GM23338 (cell line): Measurements from ENCODE around the gene CACNA1C. TPM values are rescaled to one million over a fixed set of nuclear protein-coding genes. Genes with fewer than 3 reads are reported as not detected.

ENCODE experiments used
- ATAC-seq: fragments of 200-7000 bp; cut with Tn5 transposase; 3 replicates; pipeline ENCODE4 v1.9.1; 2020
- DNase-seq: peaks from one replicate; pipeline ENCODE4 v3.0.0-alpha.2; 2015; ENCODE audit warnings: low spot score
- H2AFZ ChIP-seq: fragments of 200-600 bp; sonication (generic); 2 replicates; pipeline ENCODE4 v1.8.0; 2016; ENCODE audit warnings: antibody characterized with exemption, mild to moderate bottlenecking, moderate library complexity
- H3F3A ChIP-seq: fragments of 200-600 bp; sonication (generic); replicated peaks from 2 replicates; pipeline ENCODE4 v1.8.0; 2017; ENCODE audit warnings: antibody characterized with exemption, mixed run types, low read depth
- H3K27ac ChIP-seq: fragments of 200-600 bp; sonication (generic); 2 replicates; pipeline ENCODE4 v1.6.1; 2016; ENCODE audit warnings: low read depth
- H3K27me3 ChIP-seq: fragments of 200-600 bp; sonication (generic); 2 replicates; pipeline ENCODE4 v1.8.0; 2016; ENCODE audit warnings: mild to moderate bottlenecking, mixed run types, moderate library complexity; ENCODE audit not compliant: insufficient read depth
- H3K36me3 ChIP-seq: fragments of 200-600 bp; sonication (generic); 2 replicates; pipeline ENCODE4 v1.8.0; 2016; ENCODE audit warnings: mild to moderate bottlenecking; ENCODE audit not compliant: insufficient read depth
- H3K4me1 ChIP-seq: fragments of 200-600 bp; sonication (generic); 2 replicates; pipeline ENCODE4 v1.8.0; 2016; ENCODE audit warnings: mild to moderate bottlenecking, moderate library complexity; ENCODE audit not compliant: insufficient read depth
- H3K4me2 ChIP-seq: fragments of 200-600 bp; sonication (generic); 2 replicates; pipeline ENCODE4 v1.7.1; 2017; ENCODE audit warnings: mixed run types
- H3K4me3 ChIP-seq: fragments of 200-600 bp; sonication (generic); 2 replicates; pipeline ENCODE4 v1.6.1; 2016; ENCODE audit warnings: mixed run types
- H3K79me2 ChIP-seq: fragments of 200-600 bp; sonication (generic); replicated peaks from 2 replicates; pipeline ENCODE4 v1.8.0; 2017; ENCODE audit warnings: mild to moderate bottlenecking; ENCODE audit not compliant: insufficient read depth
- H3K9me2 ChIP-seq: fragments of 200-600 bp; sonication (generic); 2 replicates; pipeline ENCODE4 v1.8.0; 2017; ENCODE audit not compliant: insufficient read depth
- H4K20me1 ChIP-seq: fragments of 200-600 bp; sonication (generic); replicated peaks from 2 replicates; pipeline ENCODE4 v1.8.0; 2017; ENCODE audit warnings: mild to moderate bottlenecking; ENCODE audit not compliant: insufficient read depth
- H3K27ac Mint-ChIP-seq: 2 replicates; pipeline ENCODE4 v1.8.0; 2020; ENCODE audit warnings: inconsistent platforms, mild to moderate bottlenecking, moderate library complexity, mixed read lengths
- H3K27me3 Mint-ChIP-seq: 3 replicates; pipeline ENCODE4 v1.8.0; 2022; ENCODE audit warnings: low read depth, mild to moderate bottlenecking, moderate library complexity, mixed read lengths, inconsistent platforms; ENCODE audit not compliant: insufficient read depth, poor library complexity
- H3K36me3 Mint-ChIP-seq: 3 replicates; pipeline ENCODE4 v1.8.0; 2021; ENCODE audit warnings: low read depth, mild to moderate bottlenecking, inconsistent platforms, moderate library complexity, mixed read lengths
- H3K4me1 Mint-ChIP-seq: 3 replicates; pipeline ENCODE4 v1.8.0; 2020; ENCODE audit warnings: mild to moderate bottlenecking, inconsistent platforms, mixed read lengths
- H3K4me3 Mint-ChIP-seq: 3 replicates; pipeline ENCODE4 v1.8.0; 2021; ENCODE audit warnings: moderate library complexity, mild to moderate bottlenecking, inconsistent platforms, mixed read lengths
- H3K9me3 Mint-ChIP-seq: 3 replicates; pipeline ENCODE4 v1.8.0; 2020; ENCODE audit warnings: moderate library complexity, mild to moderate bottlenecking, inconsistent platforms, mixed read lengths
- CTCF ChIP-seq, 2 experiments: fragments of 200-600 bp in 1 of 2; sonication (generic) in 1 of 2; conservative IDR thresholded peaks; 2 replicates each; pipeline versions ENCODE4 v1.5.1 to v1.6.1; 2016 to 2017; ENCODE audit warnings: antibody characterized with exemption in 2 of 2, low read depth in 2 of 2, mild to moderate bottlenecking in 2 of 2, moderate library complexity in 1 of 2
- EZH2 ChIP-seq: fragments of 200-600 bp; sonication (generic); IDR thresholded peaks from one replicate; pipeline ENCODE4 v1.8.0; 2017; ENCODE audit warnings: antibody characterized with exemption, mild to moderate bottlenecking, low read depth; ENCODE audit not compliant: unreplicated experiment
- EZH2phosphoT487 ChIP-seq: fragments of 200-600 bp; sonication (generic); IDR thresholded peaks from one replicate; pipeline ENCODE4 v1.8.1; 2018; ENCODE audit warnings: antibody characterized with exemption; ENCODE audit not compliant: unreplicated experiment
- NANOG ChIP-seq: IDR thresholded peaks from 2 replicates; pipeline ENCODE4 v1.6.1; 2016; ENCODE audit warnings: antibody characterized with exemption, borderline replicate concordance
- POLR2AphosphoS5 ChIP-seq: IDR thresholded peaks from 2 replicates; pipeline ENCODE4 v1.6.1; 2016; ENCODE audit warnings: antibody characterized with exemption, low read depth
- REST ChIP-seq: IDR thresholded peaks from one replicate; pipeline ENCODE4 v1.6.1; 2018; ENCODE audit warnings: antibody characterized with exemption; ENCODE audit not compliant: unreplicated experiment
- STAT1 ChIP-seq: IDR thresholded peaks from one replicate; pipeline ENCODE4 v1.6.1; 2016; ENCODE audit warnings: antibody characterized with exemption; ENCODE audit not compliant: unreplicated experiment
- ZNF114 ChIP-seq: fragments of 250-450 bp; sonication (Bioruptor Pico); IDR thresholded peaks from 2 replicates; pipeline ENCODE4 v1.5.0; 2020; ENCODE audit warnings: mild to moderate bottlenecking, moderate library complexity
- ZNF331 ChIP-seq: fragments of 250-450 bp; sonication (Bioruptor Pico); IDR thresholded peaks from 2 replicates; pipeline ENCODE4 v1.5.0; 2020; ENCODE audit warnings: low read depth, mild to moderate bottlenecking, moderate library complexity
- ZNF462 ChIP-seq: fragments of 250-450 bp; sonication (Bioruptor Pico); IDR thresholded peaks from 2 replicates; pipeline ENCODE4 v1.5.0; 2020; ENCODE audit warnings: mild to moderate bottlenecking, moderate library complexity
- polyA plus RNA-seq: library from polyadenylated mRNA; unstranded; fragments of >200 nt; fragmentation: Nextera tagmentation; extraction: Ambion mirVana; gene quantifications from 2 replicates; pipeline ENCODE4 v1.2.1, GENCODE V29; 2016
- total RNA-seq: library from RNA; depleted of rRNA; stranded (reverse); fragments of >200 nt; shearing (Covaris generic); gene quantifications from 2 replicates; pipeline ENCODE4 v1.2.3, GENCODE V29; 2014

Gene CACNA1C
- total and polyA plus RNA-seq, 2 experiments from 2014 or later: 0.78 to 2.1 TPM

- peaks cover 2% of the 10 kb centered on the region for H3K27me3 Mint-ChIP-seq
- H3K27ac Mint-ChIP-seq: no peak overlapping the region
- no peak overlapping the region for H3K4me3 Mint-ChIP-seq
- H3F3A ChIP-seq: no peaks in the 10 kb centered on the region
- H3K4me1 Mint-ChIP-seq: peaks cover 13% of the 10 kb centered on the region
- H2AFZ ChIP-seq: no peak overlapping the region
- no peak overlapping the region for H3K4me3 ChIP-seq
- no peaks in the 10 kb centered on the region for H3K36me3 Mint-ChIP-seq
- no peaks in the 10 kb centered on the region for H3K27me3 ChIP-seq
- no peaks in the 10 kb centered on the region for H3K36me3 ChIP-seq
- no peaks in the 10 kb centered on the region for H4K20me1 ChIP-seq
- H3K9me2 ChIP-seq: no peaks in the 10 kb centered on the region
- no peaks in the 10 kb centered on the region for H3K79me2 ChIP-seq
- no peaks in the 10 kb centered on the region for H3K9me3 Mint-ChIP-seq
- H3K27ac ChIP-seq: no peak overlapping the region
- DNase-seq (no peak), ATAC-seq (no peak)
- TF ChIP-seq REST (no peak), ZNF462 (CRISPR knock-in tag) (no peak), ZNF331 (no peak), NANOG (no peak), STAT1 (no peak), ZNF114 (no peak), CTCF (conservative IDR thresholded peaks at IDR 0.05; ENCODE audit: low read depth in 2 of 2) (no peak), EZH2phosphoT487 (no peak), EZH2 (no peak), POLR2AphosphoS5 (no peak)
- no peaks in the 10 kb centered on the region for H3K4me1 ChIP-seq
- H3K4me2 ChIP-seq: no peak overlapping the region
These were observed 302.8 kb downstream of the CACNA1C start for GRCh38 chr12:2355604-2356003.
